OCI-LY1 (cell line): ENCODE data around the gene DLD.

ENCODE experiments used
- H2AFZ ChIP-seq: fragments of 200-600 bp; sonication (generic), shearing (Covaris generic); 2 replicates; pipeline ENCODE4 v1.6.0; 2014; ENCODE audit warnings: antibody characterized with exemption, mild to moderate bottlenecking, low read length
- H3F3A ChIP-seq: fragments of 200-600 bp; sonication (generic), shearing (Covaris generic); 2 replicates; pipeline ENCODE4 v1.6.0; 2014; ENCODE audit warnings: mild to moderate bottlenecking, antibody characterized with exemption, low read length, moderate library complexity; ENCODE audit not compliant: insufficient read depth
- H3K27ac ChIP-seq: fragments of 200-600 bp; sonication (generic); 2 replicates; pipeline ENCODE4 v1.5.1; 2014; ENCODE audit warnings: low read length, mixed run types, mild to moderate bottlenecking, low read depth; ENCODE audit not compliant: poor library complexity, severe bottlenecking
- H3K27me3 ChIP-seq: fragments of 200-600 bp; sonication (generic); 2 replicates; pipeline ENCODE4 v1.6.0; 2014; ENCODE audit warnings: antibody characterized with exemption, mild to moderate bottlenecking, low read length, moderate library complexity; ENCODE audit not compliant: insufficient read depth
- H3K36me3 ChIP-seq: fragments of 200-600 bp; sonication (generic); 2 replicates; pipeline ENCODE4 v1.6.1; 2014; ENCODE audit warnings: mild to moderate bottlenecking, antibody characterized with exemption, low read length, moderate library complexity, mixed read lengths; ENCODE audit not compliant: insufficient read depth
- H3K4me1 ChIP-seq: fragments of 200-600 bp; sonication (generic); 2 replicates; pipeline ENCODE4 v1.5.1; 2014; ENCODE audit warnings: mild to moderate bottlenecking, low read length, moderate library complexity; ENCODE audit not compliant: insufficient read depth, severe bottlenecking
- H3K4me2 ChIP-seq: fragments of 200-600 bp; sonication (generic), shearing (Covaris generic); 2 replicates; pipeline ENCODE4 v1.6.1; 2014; ENCODE audit warnings: low read length
- H3K4me3 ChIP-seq: fragments of 200-600 bp; sonication (generic); 2 replicates; pipeline ENCODE4 v1.5.1; 2014; ENCODE audit warnings: low read length, low read depth, mild to moderate bottlenecking, mixed read lengths; ENCODE audit not compliant: poor library complexity, severe bottlenecking
- H3K79me2 ChIP-seq: fragments of 200-600 bp; shearing (Covaris generic); 2 replicates; pipeline ENCODE4 v1.6.1; 2016; ENCODE audit warnings: mixed run types, low read length, mixed read lengths; ENCODE audit not compliant: insufficient read depth
- H3K9ac ChIP-seq: fragments of 200-600 bp; sonication (generic), shearing (Covaris generic); 2 replicates; pipeline ENCODE4 v1.6.1; 2014; ENCODE audit warnings: mild to moderate bottlenecking, low read length, mixed read lengths
- H3K9me2 ChIP-seq: fragments of 200-600 bp; sonication (generic), shearing (Covaris generic); 2 replicates; pipeline ENCODE4 v1.6.1; 2014; ENCODE audit warnings: low read depth, mild to moderate bottlenecking, low read length, mixed read lengths
- H3K9me3 ChIP-seq: fragments of 200-600 bp; shearing (Covaris generic); 2 replicates; pipeline ENCODE4 v1.6.1; 2014; ENCODE audit warnings: low read length, mixed read lengths
- H4K20me1 ChIP-seq: fragments of 200-600 bp; sonication (generic), shearing (Covaris generic); 2 replicates; pipeline ENCODE4 v1.6.0; 2016; ENCODE audit warnings: mild to moderate bottlenecking, low read length; ENCODE audit not compliant: insufficient read depth
- CTCF ChIP-seq: fragments of 200-600 bp; sonication (generic), shearing (Covaris generic); IDR thresholded peaks from 2 replicates; pipeline ENCODE4 v1.5.1; 2017; ENCODE audit warnings: mild to moderate bottlenecking, antibody characterized with exemption, low read length, moderate library complexity, mixed read lengths
- EZH2 ChIP-seq: fragments of 200-600 bp; sonication (generic), shearing (Covaris generic); IDR thresholded peaks from 2 replicates; pipeline ENCODE4 v1.8.0; 2017; ENCODE audit warnings: borderline replicate concordance, mixed run types, mild to moderate bottlenecking, antibody characterized with exemption, low read length, moderate library complexity, mixed read lengths

DLD gene

GRCh38 chr7:107932805-107933204 is 41.8 kb downstream of the DLD start:
- H3K4me3 ChIP-seq: no peak overlapping the region
- no peak overlapping the region for H3K9ac ChIP-seq
- no peaks in the 10 kb centered on the region for H3K27me3 ChIP-seq
- H3K9me2 ChIP-seq: no peaks in the 10 kb centered on the region
- no peak for TF ChIP-seq CTCF
- no peak for TF ChIP-seq EZH2
- no peaks in the 10 kb centered on the region for H3K9me3 ChIP-seq
- no peaks in the 10 kb centered on the region for H3F3A ChIP-seq
- 0 out of 2 replicates have a peak, but pooled peaks cover 2% of the 10 kb centered on the region for H3K36me3 ChIP-seq
- H3K4me2 ChIP-seq: no peak overlapping the region
- H3K27ac ChIP-seq: no peak overlapping the region
- H4K20me1 ChIP-seq: no peaks in the 10 kb centered on the region
- no peaks in the 10 kb centered on the region for H3K4me1 ChIP-seq
- H3K79me2 ChIP-seq: no peaks in the 10 kb centered on the region
- H2AFZ ChIP-seq: no peak overlapping the region

GRCh38 chr7:107933386-107934013 is 42.5 kb downstream of the DLD start:
- H4K20me1 ChIP-seq: no peaks in the 10 kb centered on the region
- H3K36me3 ChIP-seq: no peaks in the 10 kb centered on the region
- H3K79me2 ChIP-seq: no peaks in the 10 kb centered on the region
- H3K4me1 ChIP-seq: no peaks in the 10 kb centered on the region
- H3K4me2 ChIP-seq: no peak overlapping the region
- no peaks in the 10 kb centered on the region for H3K9me2 ChIP-seq
- no peak overlapping the region for H3K4me3 ChIP-seq
- no peaks in the 10 kb centered on the region for H3K27me3 ChIP-seq
- no peak overlapping the region for H3K9ac ChIP-seq
- H3K27ac ChIP-seq: no peak overlapping the region
- no peak overlapping the region for H2AFZ ChIP-seq
- no peaks in the 10 kb centered on the region for H3F3A ChIP-seq
- TF ChIP-seq EZH2 (no peak), CTCF (no peak)
- no peaks in the 10 kb centered on the region for H3K9me3 ChIP-seq

- Histone ChIP-seq H3K27ac (no peak overlapping the region), H2AFZ (no peak overlapping the region), H3K4me1 (no peaks in the 10 kb centered on the region), H3K9me2 (no peaks in the 10 kb centered on the region), H3K4me3 (no peak overlapping the region), H3K9me3 (no peaks in the 10 kb centered on the region), H3K9ac (no peak overlapping the region), H3K79me2 (no peaks in the 10 kb centered on the region), H4K20me1 (no peaks in the 10 kb centered on the region), H3K4me2 (no peak overlapping the region), H3K36me3 (no peaks in the 10 kb centered on the region), H3F3A (no peaks in the 10 kb centered on the region), H3K27me3 (no peaks in the 10 kb centered on the region)
- TF ChIP-seq EZH2 (no peak), CTCF (no peak)
These were observed 44.2 kb downstream of the DLD start for GRCh38 chr7:107934991-107935770.
